IPS-NIHi7 (cell line): ENCODE results near the gene RAD50.
A peak's percentile ranks its signal among the peaks of the same experiment; 100 is the strongest.
"Not testable (repeated sequence)": the region's sequence is repeated elsewhere in the genome, so short reads cannot be mapped to it uniquely, and the experiment has no call there.

Source experiments
- DNase-seq: peaks from one replicate; pipeline ENCODE4 v3.0.0; 2012; ENCODE audit warnings: mixed read lengths; ENCODE audit errors: extremely low spot score

Gene RAD50

DNA sequence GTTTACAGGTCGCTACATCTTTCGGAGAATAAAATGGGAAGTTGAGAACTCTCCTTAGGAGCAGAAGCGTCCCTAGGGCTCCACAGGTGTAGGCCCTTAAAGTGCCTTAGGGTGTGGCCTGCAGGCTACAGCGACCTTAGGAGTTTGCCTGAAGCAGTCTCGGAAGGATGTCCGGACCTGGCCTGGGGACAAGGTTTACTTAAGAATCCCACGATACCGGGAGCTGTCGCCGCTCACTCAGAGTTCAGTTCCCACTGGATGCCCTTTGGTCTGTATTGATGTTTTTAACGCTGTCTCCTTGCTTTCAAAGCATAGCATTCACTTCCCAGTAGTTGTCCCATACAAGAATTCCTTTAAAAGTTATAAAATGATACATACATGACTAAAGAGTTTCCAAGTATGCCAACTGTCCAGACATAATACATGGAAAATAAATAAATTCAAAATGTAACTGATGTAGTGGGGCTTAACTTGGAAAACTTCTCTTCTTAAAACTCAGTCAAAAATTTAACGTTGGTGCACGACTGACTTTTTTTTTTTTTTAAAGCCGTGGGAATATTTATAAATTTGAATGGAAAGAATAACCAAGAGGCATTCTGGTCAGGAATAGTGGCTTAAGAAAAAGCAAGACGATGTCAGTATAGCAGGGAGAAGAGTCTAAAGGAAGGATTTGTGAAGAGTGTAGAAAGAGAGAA lies 848 bp downstream of the RAD50 start:
- DNase-seq, result peak; percentile 56

DNA sequence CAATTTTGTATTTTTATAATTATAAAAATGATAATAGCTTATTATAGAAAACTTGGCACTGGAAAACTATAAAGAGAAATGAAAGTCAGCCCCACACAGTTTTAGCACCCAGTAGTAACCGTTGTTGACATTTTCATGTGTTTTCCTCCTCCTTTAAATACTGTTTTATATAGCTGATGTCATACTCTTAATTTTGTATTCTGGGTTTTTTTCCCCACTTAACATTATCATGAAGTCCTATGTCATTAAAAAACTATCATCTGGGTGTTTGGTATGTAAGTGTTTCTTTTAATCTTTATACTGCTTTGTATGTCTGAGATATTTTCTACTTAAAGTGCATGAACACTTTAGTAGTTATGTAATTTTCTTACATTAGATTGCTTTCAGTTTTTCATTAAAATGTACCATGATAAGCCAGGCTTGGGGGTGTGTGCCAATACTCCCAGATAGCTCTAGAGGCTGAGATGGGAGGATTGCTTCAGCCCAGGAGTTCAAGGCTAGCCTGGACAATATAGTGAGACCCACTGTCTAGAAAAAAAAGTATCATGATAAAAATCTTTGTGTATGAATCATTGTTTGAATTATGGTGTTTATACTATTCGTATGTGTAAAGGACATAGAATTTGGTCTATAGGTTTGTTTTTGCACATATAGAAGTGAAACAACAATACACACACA lies 2.7 kb downstream of the RAD50 start:
- DNase-seq, result no peak

- no peak for DNase-seq
Observed at GRCh38 chr5:132561601-132562000, 4.8 kb downstream of the RAD50 start.

DNA sequence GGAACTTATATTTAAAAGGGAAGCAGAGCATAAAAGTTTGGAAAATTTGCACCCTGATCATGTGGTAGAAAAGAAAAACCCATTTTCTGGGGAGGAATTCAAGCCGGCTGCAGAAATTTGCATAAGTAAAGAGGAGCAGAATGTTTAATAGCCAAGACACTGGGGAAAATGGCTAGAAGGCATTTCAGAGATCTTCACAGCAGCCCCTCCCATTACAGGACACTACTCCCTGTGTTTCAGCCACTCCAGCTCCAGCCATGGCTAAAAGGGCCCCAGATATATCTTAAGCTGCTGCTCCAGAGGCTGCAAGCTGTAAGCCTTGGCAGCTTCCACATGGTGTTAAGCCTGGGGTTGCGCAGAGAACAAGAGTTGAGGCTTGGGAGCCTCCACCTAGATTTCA lies 7.8 kb downstream of the RAD50 start:
- DNase-seq, result not testable (repeated sequence)

GRCh38 chr5:132566657-132567056 lies 9.9 kb downstream of the RAD50 start:
- no peak for DNase-seq

DNA sequence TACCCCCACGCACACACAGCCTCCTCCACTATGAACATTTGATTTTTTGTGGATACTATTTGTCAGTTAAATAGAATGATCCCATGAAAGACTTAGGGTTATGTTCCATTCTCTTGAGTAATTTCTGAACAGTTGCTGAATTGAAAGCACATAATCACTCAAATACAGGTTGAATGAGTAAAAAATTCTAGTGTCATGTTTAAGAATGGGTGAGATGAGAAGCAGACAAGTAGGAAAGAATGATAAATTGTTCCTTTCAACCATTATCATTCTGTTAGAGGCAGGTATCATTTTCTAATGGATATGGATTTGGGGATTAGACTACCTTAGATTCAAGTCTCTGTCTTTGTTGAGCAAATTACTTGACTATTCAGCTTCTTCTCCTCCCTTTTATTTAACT lies 19.3 kb downstream of the RAD50 start:
- no peak for DNase-seq

- DNase-seq, result not testable (repeated sequence)
Observed at GRCh38 chr5:132584560-132584959, 27.8 kb downstream of the RAD50 start.

GRCh38 chr5:132586063-132586462 lies 29.3 kb downstream of the RAD50 start:
- DNase-seq, result no peak

DNA sequence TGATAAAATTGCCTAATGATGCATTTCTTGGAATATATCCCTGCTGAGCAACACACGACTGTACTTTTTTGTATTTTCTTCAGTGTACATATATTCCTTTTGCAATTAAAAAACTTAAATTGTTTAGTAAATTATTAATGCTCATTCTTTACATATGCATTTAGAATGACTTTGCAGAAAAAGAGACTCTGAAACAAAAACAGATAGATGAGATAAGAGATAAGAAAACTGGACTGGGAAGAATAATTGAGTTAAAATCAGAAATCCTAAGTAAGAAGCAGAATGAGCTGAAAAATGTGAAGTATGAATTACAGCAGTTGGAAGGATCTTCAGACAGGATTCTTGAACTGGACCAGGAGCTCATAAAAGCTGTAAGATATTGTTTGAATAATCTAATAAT lies 32.7 kb downstream of the RAD50 start:
- no peak for DNase-seq

GRCh38 chr5:132591145-132591544 lies 34.4 kb downstream of the RAD50 start:
- DNase-seq, result no peak

GRCh38 chr5:132592521-132592920 lies 35.7 kb downstream of the RAD50 start:
- no peak for DNase-seq

- DNase-seq, result no peak
Observed at GRCh38 chr5:132594170-132594569, 37.4 kb downstream of the RAD50 start.

GRCh38 chr5:132595624-132596023 lies 38.8 kb downstream of the RAD50 start:
- no peak for DNase-seq

GRCh38 chr5:132601071-132601728 lies 44.4 kb downstream of the RAD50 start:
- DNase-seq, result no peak

DNA sequence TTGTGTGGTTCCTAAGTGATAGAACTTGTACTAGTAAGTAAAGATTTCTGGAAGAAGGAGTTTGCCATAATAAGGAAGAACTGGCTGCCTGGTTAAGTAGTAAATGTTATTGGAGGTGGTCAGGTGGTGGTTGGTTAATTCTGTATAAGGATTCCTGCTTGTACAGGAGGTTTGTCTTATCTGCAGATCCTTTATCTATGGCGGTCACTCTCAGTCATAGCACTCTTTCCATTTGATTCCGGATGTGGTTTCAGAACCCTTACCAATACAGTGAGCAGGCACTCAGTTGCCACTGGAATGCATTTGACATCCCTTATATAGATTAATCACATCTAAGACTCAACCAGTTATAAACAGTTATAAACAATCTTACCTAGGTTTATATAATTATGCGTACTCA lies 50.3 kb downstream of the RAD50 start:
- DNase-seq, result no peak

DNA sequence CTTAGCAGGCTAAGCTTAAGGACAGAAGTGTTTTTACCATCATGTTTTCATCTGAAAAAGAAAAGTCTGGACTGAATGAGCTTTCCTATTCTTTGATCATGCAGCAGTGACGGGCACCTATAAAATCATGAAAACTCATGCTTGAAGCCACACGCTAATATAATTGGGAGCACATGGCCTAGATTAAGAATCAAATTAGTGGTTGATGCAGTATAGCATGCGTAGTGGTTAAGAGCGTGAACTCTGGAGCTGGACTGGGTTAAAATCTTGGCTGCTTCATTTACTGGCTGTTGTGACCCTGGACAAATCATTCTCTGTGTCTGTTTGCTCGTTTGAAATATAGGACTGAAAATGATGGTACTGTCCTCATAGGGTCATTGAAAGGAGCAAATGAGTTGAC lies 51.3 kb downstream of the RAD50 start:
- no peak for DNase-seq

GRCh38 chr5:132611965-132612364 lies 55.2 kb downstream of the RAD50 start:
- no peak for DNase-seq

- DNase-seq, result no peak
Observed at GRCh38 chr5:132612846-132613245, 56.1 kb downstream of the RAD50 start.

DNA sequence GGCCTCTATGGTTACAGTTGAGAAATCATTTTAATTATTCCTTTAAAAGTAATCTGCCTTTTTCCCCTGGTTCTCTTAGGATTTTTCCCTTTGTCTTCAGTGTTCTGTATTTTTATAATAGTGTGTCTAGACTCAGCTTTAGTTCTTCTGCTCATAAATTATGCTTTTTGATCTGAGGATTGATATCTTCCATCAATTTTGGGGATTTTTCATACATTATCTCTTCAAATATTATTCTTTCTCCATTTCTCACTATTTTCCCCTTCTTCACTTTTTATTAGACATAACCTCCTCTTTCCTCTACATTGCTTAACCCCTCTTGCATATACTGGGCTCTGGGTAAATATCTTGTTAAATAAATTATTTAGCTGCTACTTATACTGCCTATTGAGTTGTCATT lies 64.9 kb downstream of the RAD50 start:
- DNase-seq, result no peak

GRCh38 chr5:132622608-132623007 lies 65.8 kb downstream of the RAD50 start:
- no peak for DNase-seq

GRCh38 chr5:132627470-132627869 lies 70.7 kb downstream of the RAD50 start:
- DNase-seq, result no peak

- no peak for DNase-seq
Observed at GRCh38 chr5:132628814-132629213, 72.0 kb downstream of the RAD50 start.
